HG03378 (cell line): ENCODE data around the gene TCF4.
"Not testable (repeated sequence)": the region's sequence is repeated elsewhere in the genome, so short reads cannot be mapped to it uniquely, and the experiment has no call there.

Source experiments
- ATAC-seq: cut with Tn5 transposase; IDR thresholded peaks from one replicate; pipeline ENCODE4 v1.9.1; 2021; ENCODE audit warnings: mild to moderate bottlenecking, moderate library complexity; ENCODE audit not compliant: unreplicated experiment

Gene TCF4

DNA sequence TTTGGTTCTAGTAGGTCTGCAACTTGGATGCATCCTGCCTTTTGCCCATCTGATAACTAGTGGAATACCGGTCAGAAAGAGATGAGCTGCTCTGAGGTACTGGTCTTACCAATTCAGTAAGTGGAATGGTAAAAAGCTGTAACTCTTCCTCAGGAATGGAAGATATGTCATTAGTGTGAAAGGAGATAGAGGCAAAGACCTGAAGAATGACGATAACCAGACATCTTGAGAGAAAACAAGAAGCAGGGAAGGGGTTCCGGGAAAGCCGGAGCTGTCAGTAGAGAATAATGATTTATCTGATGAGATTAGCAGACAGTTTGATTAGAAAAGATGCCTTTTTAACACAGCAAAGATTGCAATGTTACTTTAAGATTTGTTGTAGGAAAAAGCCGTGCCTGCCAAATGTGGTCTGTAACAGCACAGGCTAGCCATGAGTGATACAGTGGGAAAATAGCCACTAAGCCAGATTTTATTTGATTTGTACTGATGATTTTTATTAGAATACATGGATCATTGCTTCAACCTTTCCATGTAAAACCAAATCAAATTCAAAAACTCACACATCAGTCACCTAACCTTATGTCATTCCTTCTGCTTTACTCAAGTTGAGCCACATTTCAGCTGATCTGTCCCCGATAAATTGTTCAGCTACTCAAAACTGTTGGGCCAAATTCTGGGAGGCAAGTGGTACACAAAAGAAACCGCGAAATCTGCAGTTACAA, 110.0 kb downstream of the TCF4 start:
- peak; percentile 21 for ATAC-seq

DNA sequence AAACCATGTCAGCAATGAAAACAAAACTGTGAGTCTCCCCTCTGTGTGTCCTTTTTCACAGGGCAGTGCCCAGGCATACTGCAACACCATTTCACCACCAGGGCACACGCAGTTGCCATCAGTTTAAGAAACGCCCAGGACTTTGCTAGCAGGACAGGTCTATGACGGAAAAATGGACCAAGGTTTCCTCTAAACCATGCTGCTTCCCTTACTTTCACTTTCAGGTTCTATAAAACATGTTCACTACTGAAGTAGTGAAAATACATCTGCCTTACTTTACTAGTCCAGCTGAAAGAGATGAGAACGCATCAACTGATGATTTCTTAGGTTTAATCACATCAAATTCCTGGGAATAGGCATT, 110.5 kb downstream of the TCF4 start:
- ATAC-seq: peak; percentile 91

DNA sequence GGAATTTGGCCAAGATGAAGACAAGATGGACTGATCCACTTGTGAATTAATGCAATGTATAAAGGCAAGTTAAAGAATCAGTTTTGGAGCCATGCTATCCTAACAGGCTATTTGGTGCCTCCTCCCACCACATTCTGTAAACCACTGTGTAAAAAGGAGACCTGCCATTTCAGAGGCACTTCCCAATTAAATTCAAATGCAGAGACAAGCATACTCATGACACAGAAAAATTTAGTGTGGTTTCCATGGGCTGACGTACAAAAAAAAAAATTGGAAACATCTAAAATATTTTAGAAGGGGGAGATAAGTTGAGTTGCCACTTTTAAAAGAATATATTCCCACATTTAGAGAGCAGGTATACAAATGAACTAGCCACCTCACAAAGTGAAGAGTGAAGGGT, 112.1 kb downstream of the TCF4 start:
- no peak for ATAC-seq

DNA sequence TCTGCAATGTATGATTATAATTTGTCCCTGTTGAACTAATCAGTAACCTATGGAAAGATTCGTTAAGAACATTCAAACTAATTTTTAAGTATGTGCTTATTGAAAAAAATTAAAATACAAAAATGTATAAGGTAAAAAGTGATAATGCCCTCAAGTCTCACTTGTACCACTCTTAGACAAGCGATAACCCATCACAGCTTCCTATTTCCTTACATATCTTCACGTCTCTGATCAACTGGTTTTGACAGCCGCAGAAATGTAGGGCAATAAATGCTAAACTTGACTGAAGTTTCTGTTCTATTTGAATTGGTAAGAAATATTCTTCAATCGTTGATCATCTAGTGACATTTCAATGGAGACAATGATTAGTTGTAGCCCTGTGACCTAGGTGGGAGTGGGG, 112.5 kb downstream of the TCF4 start:
- ATAC-seq: no peak

DNA sequence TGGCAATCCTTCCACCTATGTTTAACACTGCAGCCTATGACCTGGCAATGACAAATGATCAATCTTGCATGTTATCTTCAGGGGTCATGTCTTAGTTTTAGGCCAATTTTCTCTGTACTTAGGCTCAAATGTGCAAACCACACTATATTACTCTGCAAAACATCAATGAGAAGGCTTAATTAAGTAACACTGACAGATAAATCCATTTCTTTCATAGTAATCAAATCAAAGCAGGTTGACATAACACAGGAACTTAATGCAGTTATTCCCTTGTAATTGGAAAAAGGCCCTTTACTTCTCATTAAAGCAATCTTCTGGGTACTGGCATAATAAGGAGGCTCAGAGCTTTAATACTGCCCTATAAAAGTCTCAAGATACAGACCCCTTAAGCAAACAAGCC, 114.4 kb downstream of the TCF4 start:
- ATAC-seq: no peak

DNA sequence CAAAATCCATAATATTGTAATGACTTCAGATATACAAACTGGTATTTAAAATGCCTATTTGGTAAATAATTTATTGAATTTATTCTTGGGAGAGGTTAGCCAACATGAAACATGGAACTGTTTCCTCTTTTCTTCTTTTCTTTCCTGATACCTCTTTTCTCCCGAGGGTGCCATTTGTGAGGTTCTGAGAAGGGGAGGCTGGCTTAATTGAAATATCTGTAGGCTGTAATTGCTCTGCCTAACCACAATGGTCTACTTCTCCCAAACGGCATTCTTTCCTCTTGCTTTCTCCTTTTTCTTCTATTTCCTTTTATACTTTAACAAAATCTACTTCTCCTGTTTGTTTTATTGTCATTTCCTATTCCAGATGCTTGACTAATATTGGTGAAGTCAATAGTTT, 114.9 kb downstream of the TCF4 start:
- ATAC-seq: no peak

DNA sequence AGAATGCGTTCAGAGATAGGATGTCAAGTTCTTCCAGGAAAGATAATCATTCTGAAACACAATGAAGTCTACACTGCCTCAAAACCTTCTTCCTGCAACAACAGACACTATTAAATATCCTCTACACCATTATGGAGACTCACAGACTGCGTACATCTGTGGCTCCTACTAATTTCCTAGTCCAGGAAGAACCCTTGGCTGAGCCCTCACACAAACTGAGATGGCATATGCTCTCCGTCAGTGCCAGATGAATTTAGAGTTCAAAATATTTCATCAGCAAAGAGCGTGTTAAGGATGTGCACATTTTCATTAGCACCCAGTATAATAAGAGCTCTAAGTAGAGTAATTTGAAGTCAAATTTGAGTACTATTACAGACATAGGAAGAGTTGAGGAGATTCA, 117.2 kb downstream of the TCF4 start:
- ATAC-seq: no peak

DNA sequence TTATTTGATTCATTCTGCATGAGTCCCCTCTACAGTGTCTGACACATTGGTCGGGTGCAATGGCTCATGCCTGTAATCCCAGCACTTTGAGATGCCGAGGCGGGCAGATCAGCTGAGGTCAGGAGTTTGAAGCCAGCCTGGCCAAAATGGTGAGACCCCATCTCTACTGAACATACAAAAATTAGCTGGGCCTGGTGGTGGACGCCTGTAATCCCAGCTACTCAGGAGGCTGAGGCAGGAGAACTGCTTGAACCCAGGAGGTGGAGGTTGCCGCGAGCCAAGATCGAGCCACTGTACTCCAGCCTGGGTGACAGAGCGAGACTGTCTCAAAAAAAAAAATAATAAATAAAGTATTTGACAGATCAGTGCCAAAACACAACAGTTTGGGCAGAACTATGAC, 118.9 kb downstream of the TCF4 start:
- ATAC-seq: not testable (repeated sequence)

DNA sequence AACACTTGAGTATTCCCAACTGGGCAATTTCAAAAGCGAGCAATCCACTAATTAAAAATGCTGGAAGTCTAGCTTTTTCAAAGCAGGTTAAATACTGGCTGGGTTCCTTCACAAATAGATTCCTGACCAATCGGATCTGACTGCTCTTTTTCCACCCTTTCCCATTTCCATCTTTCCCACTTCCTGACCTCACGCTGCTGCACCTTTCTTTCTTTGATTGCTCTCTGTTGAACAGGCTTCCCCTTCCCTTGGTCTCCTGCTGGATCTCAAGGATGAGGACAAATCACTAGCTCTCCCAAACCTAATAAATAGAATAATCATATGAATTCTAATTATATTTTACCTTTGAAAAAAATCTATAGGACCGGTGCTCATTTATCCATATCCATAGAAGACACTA, 121.2 kb downstream of the TCF4 start:
- no peak for ATAC-seq

DNA sequence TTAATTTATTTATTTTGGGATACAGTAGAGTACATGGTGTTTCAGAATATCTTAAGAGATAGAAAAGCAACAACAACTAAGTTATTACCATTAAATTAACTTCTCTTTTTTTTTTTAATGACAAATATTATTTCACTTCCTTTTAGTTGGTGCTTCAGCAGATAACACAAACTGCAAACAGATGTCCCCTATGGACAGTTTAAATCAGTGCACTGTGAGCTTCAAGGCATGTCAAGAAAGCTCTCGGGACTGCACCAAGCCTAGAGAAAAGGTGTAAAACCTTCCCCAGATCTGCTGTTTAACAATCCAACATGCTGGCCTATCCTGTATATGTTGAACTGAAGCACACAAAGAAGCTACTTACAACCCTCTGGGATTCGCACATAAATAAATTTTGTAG, 122.7 kb downstream of the TCF4 start:
- no peak for ATAC-seq

DNA sequence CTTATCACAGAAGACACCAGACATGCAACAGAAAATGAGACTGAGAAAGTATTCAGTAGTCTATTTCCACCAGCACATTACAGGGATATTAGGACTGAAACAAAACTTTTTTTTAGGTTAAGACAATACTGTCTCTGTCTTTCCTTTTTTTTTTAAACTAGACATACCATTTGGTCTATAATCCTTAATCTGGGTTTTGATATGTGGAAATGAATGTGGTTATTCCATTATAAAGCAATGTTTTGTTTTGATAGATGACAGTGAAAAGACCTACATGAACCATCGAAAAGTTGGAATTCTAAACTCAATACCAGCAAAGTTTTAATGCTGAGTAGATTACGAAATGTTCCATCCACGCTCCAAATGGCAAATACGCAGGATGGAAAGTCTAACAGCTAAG, 123.4 kb downstream of the TCF4 start:
- ATAC-seq: no peak

DNA sequence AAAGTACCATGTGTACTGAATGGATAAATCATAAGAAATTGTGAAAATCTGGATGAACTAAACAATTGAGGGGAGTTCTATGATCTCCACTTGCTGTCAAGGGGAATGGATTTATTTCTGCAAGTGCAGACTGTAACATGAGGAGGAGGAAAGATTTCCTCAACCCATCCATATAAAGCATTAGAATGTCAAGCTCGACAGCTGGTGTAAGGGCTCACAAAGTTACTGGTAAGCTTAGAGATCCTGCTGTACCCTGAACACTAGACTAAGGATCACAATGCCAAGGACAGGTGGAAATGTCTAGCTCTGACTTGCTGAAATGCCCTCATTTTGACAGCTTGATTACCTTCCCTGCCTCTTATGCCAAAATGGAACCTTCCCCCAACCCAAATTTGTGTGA, 125.3 kb downstream of the TCF4 start:
- ATAC-seq: no peak

DNA sequence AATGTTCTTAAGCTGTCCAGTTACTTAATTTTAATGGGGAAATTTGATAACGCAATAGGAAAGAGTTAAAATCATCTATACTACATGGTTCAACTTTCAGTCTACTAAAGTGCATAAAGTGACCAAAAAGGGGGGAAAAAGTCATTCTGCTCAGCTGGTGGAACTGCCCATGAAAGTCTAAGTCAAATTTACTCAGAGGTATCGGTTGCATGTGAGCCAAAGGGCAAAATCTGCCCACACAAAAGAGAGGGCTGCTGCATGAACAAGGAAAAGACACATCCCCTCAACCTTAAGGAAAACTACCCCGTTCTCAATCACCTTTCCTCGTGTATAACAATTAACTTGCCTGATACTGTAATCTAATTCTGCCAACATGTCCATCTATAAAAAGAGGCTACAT, 126.1 kb downstream of the TCF4 start:
- ATAC-seq: no peak

DNA sequence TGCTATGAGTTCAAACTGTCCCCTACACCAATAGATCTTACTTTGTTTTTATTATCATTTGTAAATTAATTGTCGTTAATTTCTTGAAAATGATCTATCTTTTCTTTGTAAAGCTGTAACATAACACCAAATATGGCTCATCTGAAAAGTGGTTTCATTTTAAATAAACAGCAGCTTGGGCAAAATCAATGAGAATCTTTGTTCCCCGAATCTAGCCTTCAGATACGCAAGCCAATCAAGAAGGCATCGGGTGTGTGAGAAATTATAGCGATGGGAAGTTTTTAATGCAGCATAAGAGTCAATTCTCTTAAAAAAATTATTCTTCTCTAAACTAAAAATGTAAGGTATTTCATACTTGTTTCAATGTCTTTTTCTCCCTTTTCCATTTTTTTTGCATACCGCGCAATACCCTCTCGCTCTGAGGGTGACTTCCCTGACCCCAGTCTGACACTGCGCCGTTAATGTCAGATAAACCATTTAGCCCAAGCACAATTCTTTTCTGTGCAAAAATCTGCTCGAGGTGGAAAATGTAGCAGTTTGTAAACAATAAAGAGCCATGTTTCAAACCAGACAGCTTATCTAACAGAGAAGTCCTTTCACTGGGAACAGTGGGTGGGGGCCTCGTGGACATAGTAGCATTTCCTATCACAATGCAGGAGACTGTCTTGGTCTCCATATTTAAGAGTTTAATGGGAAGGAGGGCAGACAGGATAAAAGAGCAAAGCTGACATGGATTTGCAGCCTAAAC, 129.4 kb downstream of the TCF4 start:
- no peak for ATAC-seq

DNA sequence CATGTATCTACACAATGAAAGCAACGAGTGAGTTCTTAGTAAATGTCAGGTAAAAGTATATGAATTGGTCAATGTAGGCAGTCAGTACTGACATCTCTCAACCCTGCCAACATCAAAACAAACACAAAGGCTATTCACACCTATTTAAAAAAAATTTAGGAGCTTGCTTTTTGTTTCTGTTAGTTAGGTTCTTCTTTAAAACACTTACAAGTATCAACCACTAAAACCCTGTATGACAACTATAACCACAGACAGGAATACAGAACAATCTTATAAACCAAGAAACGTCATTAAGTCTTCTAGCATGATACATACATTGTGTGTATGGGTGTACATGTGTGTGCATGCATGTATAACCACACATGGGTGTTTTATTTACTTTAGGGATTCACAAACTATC, 131.0 kb downstream of the TCF4 start:
- no peak for ATAC-seq

DNA sequence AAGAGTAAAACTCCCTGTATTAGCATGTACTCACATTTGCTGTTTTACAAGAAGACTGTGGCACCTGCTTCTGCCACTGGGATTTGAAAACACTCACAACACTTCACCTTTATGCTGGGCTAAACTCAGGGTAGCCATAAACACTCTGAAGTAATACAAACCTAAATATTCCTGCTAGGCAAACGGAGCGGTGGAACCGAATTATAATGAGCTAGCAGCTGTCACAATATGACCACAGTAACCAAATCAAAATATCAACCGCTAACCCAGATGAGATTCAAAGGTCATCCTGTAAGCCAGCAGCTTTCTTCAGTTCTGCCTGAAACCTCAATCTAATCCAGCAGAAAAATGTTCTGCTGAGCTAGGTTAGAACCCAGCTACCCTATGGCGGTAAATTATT, 132.1 kb downstream of the TCF4 start:
- ATAC-seq: no peak

DNA sequence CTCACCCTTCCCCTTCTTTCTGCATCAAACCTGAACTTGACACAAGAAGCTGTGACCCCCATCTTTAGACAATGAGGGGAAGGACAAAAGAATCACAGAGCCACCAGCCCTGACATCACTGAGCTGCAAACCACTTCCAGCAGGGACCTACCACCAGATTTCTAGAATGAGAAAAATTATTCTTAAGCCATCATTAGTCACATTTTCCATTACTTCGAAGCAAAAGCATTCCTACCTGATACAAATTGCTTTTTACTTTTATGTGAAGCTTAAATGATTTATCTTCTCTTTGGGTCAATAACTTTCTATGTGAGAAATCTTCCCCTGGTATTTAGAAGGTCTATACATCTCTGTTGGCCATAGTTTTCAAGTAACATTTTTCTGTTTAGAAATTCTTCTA, 134.8 kb downstream of the TCF4 start:
- ATAC-seq: no peak

DNA sequence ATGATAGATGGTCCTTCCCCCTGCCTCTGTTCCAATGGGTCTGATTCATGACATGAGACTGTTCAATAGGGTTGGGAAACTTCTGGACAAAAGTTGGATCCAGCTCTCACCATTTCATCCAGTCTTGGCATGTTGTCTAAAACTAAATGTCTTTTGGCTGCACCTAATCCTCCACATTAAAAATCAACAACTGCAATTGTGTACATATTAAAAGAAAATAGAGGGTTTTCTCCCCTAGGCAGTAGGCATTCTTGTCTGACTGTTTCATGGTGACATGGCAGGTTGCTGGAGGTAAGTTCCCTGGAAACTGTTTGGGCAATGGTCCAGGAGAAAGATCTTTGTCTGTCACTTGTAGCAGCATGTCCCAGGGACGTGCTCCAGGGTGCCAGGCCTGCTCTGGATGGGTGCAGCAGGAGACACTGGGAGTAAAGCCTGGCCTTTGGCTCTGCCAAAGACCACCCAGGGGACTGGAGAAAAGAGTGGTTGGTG, 135.8 kb downstream of the TCF4 start:
- no peak for ATAC-seq

DNA sequence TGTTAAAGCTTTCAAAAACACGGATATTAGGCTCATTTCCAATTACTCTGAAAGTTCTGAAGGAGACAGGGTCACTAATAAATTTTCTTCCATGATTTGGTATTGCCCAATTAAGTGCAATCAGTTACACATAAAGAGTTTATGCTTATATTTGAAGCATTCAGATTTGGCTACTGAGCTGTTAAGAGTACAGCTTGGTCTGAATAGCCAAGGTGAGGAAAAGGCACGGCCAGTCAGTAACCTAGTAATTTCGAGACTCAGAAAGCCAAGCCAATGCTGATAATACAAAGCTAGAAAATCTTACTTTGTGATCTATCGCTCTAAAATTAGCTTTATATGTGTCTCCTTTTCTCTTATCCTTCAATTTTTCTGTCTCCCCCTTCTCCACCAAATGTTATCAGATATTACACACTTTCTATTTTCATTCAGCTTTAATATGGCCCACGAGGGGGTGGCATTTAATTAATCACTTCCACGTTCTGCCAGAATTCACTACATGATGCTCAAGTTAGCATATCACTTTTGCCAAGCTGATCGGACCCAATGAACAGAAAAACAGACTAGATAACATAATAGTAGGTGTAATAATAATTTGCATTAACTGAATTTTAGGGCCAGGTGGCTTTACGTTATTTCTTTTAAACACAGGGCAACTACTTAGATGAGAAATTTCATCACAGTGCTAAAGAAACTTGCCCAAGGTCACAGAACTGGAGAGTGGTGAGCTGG, 138.4 kb downstream of the TCF4 start:
- ATAC-seq: no peak

DNA sequence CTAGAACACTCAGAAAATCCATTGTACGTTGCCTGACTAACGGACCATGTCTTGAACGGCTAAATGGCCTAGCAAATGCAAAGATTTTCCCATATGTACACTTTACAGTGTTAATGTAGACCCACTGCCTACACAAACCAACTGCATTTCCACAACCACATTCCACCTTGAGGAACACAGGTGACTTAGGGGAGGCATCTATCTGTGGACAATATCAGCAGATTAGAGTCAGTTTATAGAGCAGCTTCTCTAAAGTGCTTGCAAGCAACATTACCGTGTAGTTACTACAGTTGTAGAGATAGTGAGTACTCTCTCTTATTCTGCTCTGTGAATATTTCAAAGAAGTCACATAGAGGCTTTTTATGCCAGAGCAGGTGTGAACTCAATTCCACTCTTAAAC, 139.6 kb downstream of the TCF4 start:
- ATAC-seq: no peak

DNA sequence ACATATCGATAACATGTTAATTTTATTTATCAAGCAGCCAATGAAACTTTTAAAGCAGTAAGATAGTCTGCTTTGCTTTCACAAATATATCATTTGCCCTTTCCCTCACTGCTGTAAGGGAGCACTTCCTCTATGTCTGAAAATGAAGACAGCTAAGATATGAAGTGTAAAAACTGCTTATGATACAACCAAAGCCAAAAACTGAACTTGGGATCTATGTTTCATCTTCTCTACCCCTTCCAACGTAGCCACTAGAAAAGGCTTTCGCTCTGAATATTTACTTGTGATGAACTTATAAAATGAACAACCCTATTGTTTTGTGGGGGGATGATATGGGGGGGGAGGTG, 140.3 kb downstream of the TCF4 start:
- ATAC-seq: no peak
